ENCODE results near the gene SCN7A.

The SCN7A gene

GRCh38 chr2:166444306-166444705 is 49.7 kb downstream of the SCN7A start:
- no peaks in the 10 kb centered on the region for H3K79me2 ChIP-seq (ENCODE audit: low read length)
- H3K9me3 ChIP-seq (ENCODE audit: insufficient read depth, low read length) = no peaks in the 10 kb centered on the region
- 0 out of 2 replicates have a peak, but pooled peaks cover 12% of the 10 kb centered on the region for H3K27me3 ChIP-seq (ENCODE audit: low read depth, low read length)
- H3K36me3 ChIP-seq (replicated peaks; ENCODE audit: low read depth, low read length) = no peaks in the 10 kb centered on the region
- no peak overlapping the region for H3K4me2 ChIP-seq (ENCODE audit: low read length)
- H4K20me1 ChIP-seq (ENCODE audit: insufficient read depth, low read length) = no peaks in the 10 kb centered on the region
- H3K9ac ChIP-seq (ENCODE audit: low read length) = no peak overlapping the region
- H3K4me1 ChIP-seq (ENCODE audit: low read length) = peaks cover 5% of the 10 kb centered on the region
- H2AFZ ChIP-seq (ENCODE audit: low read depth, low read length) = no peak overlapping the region
- H3K4me3 ChIP-seq (ENCODE audit: low read length) = no peak overlapping the region
- no peak for TF ChIP-seq CTCF (IDR thresholded peaks at IDR 0.05; ENCODE audit: low read depth, low read length)
- TF ChIP-seq EZH2phosphoT487 (IDR thresholded peaks at IDR 0.05; ENCODE audit: low read depth) = no peak
- no peak overlapping the region for H3K27ac ChIP-seq (ENCODE audit: low read length)

GRCh38 chr2:166440313-166440712 is 53.7 kb downstream of the SCN7A start:
- no peaks in the 10 kb centered on the region for H3K36me3 ChIP-seq (replicated peaks; ENCODE audit: low read depth, low read length)
- no peak overlapping the region for H3K4me3 ChIP-seq (ENCODE audit: low read length)
- H3K27ac ChIP-seq (ENCODE audit: low read length) = no peak overlapping the region
- H2AFZ ChIP-seq (ENCODE audit: low read depth, low read length) = no peak overlapping the region
- H3K4me2 ChIP-seq (ENCODE audit: low read length) = no peak overlapping the region
- no peak overlapping the region for H3K9ac ChIP-seq (ENCODE audit: low read length)
- H3K79me2 ChIP-seq (ENCODE audit: low read length) = no peaks in the 10 kb centered on the region
- no peaks in the 10 kb centered on the region for H3K27me3 ChIP-seq (ENCODE audit: low read depth, low read length)
- H4K20me1 ChIP-seq (ENCODE audit: insufficient read depth, low read length) = no peaks in the 10 kb centered on the region
- no peaks in the 10 kb centered on the region for H3K4me1 ChIP-seq (ENCODE audit: low read length)
- no peaks in the 10 kb centered on the region for H3K9me3 ChIP-seq (ENCODE audit: insufficient read depth, low read length)
- no peak for TF ChIP-seq EZH2phosphoT487 (IDR thresholded peaks at IDR 0.05; ENCODE audit: low read depth)
- TF ChIP-seq CTCF (IDR thresholded peaks at IDR 0.05; ENCODE audit: low read depth, low read length) = no peak

GRCh38 chr2:166439078-166439477 is 55.0 kb downstream of the SCN7A start:
- TF ChIP-seq CTCF (IDR thresholded peaks at IDR 0.05; ENCODE audit: low read depth, low read length) (no peak), EZH2phosphoT487 (IDR thresholded peaks at IDR 0.05; ENCODE audit: low read depth) (no peak)
- H3K27me3 ChIP-seq (ENCODE audit: low read depth, low read length) = no peaks in the 10 kb centered on the region
- H3K27ac ChIP-seq (ENCODE audit: low read length) = no peak overlapping the region
- no peaks in the 10 kb centered on the region for H3K9me3 ChIP-seq (ENCODE audit: insufficient read depth, low read length)
- H3K4me3 ChIP-seq (ENCODE audit: low read length) = no peak overlapping the region
- H2AFZ ChIP-seq (ENCODE audit: low read depth, low read length) = no peak overlapping the region
- H3K36me3 ChIP-seq (replicated peaks; ENCODE audit: low read depth, low read length) = no peaks in the 10 kb centered on the region
- no peak overlapping the region for H3K4me2 ChIP-seq (ENCODE audit: low read length)
- H3K79me2 ChIP-seq (ENCODE audit: low read length) = no peaks in the 10 kb centered on the region
- H3K4me1 ChIP-seq (ENCODE audit: low read length) = no peaks in the 10 kb centered on the region
- no peaks in the 10 kb centered on the region for H4K20me1 ChIP-seq (ENCODE audit: insufficient read depth, low read length)
- H3K9ac ChIP-seq (ENCODE audit: low read length) = no peak overlapping the region

GRCh38 chr2:166436976-166437375 is 57.1 kb downstream of the SCN7A start:
- no peak overlapping the region for H3K4me2 ChIP-seq (ENCODE audit: low read length)
- H3K79me2 ChIP-seq (ENCODE audit: low read length) = no peaks in the 10 kb centered on the region
- no peak overlapping the region for H3K4me3 ChIP-seq (ENCODE audit: low read length)
- no peaks in the 10 kb centered on the region for H3K36me3 ChIP-seq (replicated peaks; ENCODE audit: low read depth, low read length)
- H2AFZ ChIP-seq (ENCODE audit: low read depth, low read length) = no peak overlapping the region
- no peak for TF ChIP-seq EZH2phosphoT487 (IDR thresholded peaks at IDR 0.05; ENCODE audit: low read depth)
- H3K27ac ChIP-seq (ENCODE audit: low read length) = no peak overlapping the region
- no peaks in the 10 kb centered on the region for H3K9me3 ChIP-seq (ENCODE audit: insufficient read depth, low read length)
- H3K27me3 ChIP-seq (ENCODE audit: low read depth, low read length) = no peaks in the 10 kb centered on the region
- peaks cover 4% of the 10 kb centered on the region; the same call in 1 of the 2 replicates for H3K4me1 ChIP-seq (ENCODE audit: low read length)
- H3K9ac ChIP-seq (ENCODE audit: low read length) = no peak overlapping the region
- no peaks in the 10 kb centered on the region for H4K20me1 ChIP-seq (ENCODE audit: insufficient read depth, low read length)

- no peak for TF ChIP-seq CTCF (IDR thresholded peaks at IDR 0.05; ENCODE audit: low read depth, low read length)
- TF ChIP-seq EZH2phosphoT487 (IDR thresholded peaks at IDR 0.05; ENCODE audit: low read depth) = no peak
- H3K36me3 ChIP-seq (replicated peaks; ENCODE audit: low read depth, low read length) = no peaks in the 10 kb centered on the region
Observed at GRCh38 chr2:166436189-166436588, 57.9 kb downstream of the SCN7A start.

More at GRCh38 chr2:166436189-166436588, 57.9 kb downstream of the SCN7A start:
- Histone ChIP-seq H4K20me1 (ENCODE audit: insufficient read depth, low read length) (no peaks in the 10 kb centered on the region), H2AFZ (ENCODE audit: low read depth, low read length) (no peak overlapping the region), H3K4me1 (ENCODE audit: low read length) (peaks cover 4% of the 10 kb centered on the region; the same call in 1 of the 2 replicates), H3K4me2 (ENCODE audit: low read length) (no peak overlapping the region), H3K9me3 (ENCODE audit: insufficient read depth, low read length) (no peaks in the 10 kb centered on the region), H3K9ac (ENCODE audit: low read length) (no peak overlapping the region), H3K4me3 (ENCODE audit: low read length) (no peak overlapping the region), H3K27me3 (ENCODE audit: low read depth, low read length) (no peaks in the 10 kb centered on the region), H3K27ac (ENCODE audit: low read length) (no peak overlapping the region), H3K79me2 (ENCODE audit: low read length) (no peaks in the 10 kb centered on the region)

Data from OCI-LY3 (cell line).